Effector CD8-positive, alpha-beta T cell (primary cell): ENCODE results near the gene SLC2A8.

ENCODE experiments used
- DNase-seq: peaks from one replicate; lab custom pipeline; 2025; lab: John Stamatoyannopoulos, UW

SLC2A8 gene

DNA sequence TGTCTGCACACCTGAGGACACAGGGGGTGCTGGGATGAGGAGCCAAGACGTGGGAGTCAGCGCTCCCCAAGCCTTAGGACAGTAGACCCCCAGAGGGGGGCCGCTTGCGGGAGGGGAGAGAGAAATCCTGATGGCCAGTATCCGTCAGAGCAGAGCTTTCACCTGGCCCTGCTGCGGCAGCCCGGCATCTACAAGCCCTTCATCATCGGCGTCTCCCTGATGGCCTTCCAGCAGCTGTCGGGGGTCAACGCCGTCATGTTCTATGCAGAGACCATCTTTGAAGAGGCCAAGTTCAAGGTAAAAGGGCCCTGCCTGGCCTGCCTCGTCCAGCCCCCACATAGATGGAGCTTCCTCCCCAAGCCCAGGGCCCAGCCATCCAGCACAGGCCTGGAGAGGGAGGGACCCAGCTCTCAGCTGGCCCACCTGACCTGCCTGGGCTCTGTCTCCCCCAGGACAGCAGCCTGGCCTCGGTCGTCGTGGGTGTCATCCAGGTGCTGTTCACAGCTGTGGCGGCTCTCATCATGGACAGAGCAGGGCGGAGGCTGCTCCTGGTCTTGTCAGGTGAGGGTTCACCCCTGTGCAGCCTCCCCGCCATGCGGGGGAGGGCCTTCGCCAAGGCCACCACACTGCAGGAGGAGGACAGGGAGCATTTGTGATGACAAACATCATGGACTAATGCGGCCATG is 6.7 kb downstream of the SLC2A8 start:
- no peak for DNase-seq

- no peak for DNase-seq
Measured at GRCh38 chr9:127404631-127405030, 7.7 kb downstream of the SLC2A8 start.

DNA sequence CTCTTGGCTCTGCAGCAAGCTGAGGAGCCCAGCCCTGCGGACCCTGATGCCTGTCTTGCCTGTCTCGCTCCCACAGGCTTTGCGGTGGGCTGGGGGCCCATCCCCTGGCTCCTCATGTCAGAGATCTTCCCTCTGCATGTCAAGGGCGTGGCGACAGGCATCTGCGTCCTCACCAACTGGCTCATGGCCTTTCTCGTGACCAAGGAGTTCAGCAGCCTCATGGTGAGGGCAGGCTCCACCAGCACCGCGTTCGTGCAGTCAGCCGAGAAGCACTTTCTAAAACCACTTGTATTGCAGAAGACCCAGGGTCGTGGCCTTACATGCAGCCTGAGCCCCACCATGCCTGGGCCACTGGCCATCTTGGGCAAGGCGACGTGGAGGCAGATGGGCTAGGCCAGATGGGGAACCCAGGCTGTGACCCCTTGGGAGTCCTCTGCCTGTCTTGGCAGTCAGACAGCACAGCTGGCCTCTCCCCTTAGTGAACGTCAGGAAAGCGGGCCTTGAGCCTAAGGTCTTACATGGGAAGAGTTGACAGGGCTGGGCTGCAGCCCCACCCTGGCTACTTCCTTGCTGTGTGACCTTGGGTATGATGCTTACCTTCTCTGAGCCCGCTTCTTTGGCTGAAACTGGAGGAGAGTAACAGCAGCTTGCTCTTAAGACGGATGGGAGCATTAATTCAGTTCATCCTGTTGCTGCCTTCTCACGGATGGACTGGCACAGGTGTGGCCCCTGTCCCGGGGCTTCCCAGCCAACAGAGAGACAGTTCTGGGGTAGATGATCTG is 8.6 kb downstream of the SLC2A8 start:
- DNase-seq, result no peak

DNA sequence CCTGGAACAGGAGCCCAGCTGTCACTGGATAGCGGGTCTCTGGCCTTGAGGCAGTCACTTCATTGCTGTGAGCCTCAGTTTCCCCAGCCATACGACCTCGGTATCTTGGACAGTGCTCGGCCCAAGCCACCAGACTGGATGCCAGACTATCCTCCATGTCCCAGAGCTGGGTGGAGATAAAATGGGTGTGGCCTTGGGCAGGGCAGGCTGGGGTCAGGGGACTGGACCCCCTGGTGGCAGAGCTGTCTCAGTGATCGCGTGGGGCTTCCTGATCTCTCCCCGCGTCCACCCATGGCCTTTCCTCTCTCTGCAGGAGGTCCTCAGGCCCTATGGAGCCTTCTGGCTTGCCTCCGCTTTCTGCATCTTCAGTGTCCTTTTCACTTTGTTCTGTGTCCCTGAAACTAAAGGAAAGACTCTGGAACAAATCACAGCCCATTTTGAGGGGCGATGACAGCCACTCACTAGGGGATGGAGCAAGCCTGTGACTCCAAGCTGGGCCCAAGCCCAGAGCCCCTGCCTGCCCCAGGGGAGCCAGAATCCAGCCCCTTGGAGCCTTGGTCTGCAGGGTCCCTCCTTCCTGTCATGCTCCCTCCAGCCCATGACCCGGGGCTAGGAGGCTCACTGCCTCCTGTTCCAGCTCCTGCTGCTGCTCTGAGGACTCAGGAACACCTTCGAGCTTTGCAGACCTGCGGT is 10.0 kb downstream of the SLC2A8 start:
- DNase-seq, result no peak

- no peak for DNase-seq
Measured at GRCh38 chr9:127407492-127407843, 10.5 kb downstream of the SLC2A8 start.

GRCh38 chr9:127411122-127411521 is 14.2 kb downstream of the SLC2A8 start:
- no peak for DNase-seq

DNA sequence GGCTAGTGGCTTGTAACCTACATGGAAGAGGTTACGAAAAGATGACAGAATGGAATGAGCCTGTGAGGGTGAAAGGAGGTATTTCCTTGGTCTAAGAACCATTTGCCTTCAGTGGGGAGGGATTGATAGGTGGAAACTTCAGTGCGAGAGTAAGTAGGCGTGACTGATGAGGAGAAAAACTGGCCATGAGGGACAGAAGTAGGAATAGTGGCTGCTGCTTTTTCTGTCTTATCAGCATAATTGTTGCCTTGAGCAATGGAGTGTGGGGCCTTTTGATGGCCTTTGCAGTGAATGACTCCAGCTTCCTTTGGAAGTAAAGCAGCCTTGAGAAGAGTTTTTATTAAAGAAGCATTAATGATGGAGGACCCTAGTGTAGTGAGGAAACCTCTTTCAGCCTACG is 18.2 kb downstream of the SLC2A8 start:
- DNase-seq, result no peak

GRCh38 chr9:127415657-127416056 is 18.7 kb downstream of the SLC2A8 start:
- no peak for DNase-seq

DNA sequence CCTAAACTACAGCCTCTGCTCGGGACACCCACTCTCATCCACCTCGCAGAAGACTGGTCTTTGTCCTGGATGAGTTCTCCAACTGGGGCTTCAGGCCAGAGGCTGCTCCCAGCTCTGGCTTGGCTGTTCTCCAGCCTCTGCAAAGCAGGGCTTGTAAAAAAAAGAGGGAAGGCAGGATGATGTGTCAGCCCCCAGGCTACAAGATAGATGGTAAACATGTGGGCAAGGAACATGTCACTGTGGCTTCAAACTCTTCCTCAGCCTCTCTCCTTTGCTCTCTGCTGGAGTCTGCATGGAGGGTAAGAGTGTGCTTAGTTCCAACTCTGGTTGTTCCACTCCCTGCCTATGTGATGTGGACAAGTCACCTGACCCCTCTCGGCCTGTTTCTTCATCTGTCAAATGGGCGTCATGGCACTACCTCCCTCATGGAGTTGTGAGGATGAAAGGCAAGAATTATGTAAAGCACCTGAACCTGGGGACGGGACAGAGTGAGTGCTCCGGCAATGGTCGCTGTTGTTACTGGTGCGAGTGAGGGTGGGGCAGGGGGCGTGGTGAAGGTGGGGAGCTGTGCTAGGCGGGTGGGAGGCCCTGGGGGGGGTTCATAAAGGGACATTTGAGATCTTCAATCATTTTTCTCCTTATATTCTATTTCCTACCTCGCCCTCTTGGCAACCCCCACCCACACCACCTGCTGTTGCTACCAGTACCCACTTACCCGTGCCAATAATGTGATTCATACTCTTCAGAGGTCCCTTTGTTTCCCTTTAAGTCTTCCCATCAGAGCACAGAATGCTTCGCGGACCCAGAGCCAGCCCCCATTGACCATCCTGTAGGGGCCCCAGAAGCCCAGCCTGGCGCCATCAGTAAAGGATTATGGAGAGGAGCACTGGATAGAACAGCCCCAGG is 20.4 kb downstream of the SLC2A8 start:
- DNase-seq, result no peak

DNA sequence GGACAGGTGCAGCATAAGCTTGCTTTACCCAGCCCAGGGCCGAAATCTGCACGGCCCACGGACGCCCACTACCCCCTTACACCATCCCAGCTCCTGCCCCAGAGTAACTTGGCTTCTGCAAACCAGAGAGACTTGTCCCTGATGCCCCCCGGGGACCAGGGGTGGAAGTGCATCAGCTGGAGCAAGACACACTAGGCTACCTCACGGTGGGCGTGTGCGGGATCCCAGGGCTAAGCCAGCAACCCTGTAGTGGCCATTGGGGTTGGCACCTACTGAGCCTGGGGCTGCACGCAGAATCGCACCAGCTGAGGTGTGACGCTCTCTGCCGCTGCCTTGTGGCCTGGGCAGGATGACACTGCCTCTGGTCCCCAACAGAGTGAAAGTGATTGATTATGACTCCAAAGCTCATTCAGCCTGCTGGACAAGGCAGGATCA is 21.1 kb downstream of the SLC2A8 start:
- DNase-seq, result peak; percentile 16

DNA sequence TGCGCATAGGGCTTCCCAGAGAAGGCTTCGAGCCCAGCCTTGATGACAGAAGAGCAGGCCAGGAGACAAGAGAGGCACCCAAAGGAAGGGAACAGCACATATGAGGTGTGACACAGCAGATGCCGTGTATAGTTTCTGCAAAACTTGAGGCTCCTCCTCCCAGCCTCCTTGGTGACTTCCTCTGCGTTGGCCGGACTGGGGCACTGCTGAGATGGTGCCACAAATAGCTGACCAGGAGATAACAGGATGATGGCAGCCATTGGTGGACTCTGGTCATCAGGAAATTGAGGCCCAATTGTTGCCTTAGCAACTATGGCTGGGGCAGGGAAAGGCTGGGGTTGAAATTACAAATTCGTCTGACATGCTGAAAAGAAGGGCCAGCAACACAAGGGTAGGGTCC is 22.4 kb downstream of the SLC2A8 start:
- no peak for DNase-seq

GRCh38 chr9:127421057-127421456 is 24.1 kb downstream of the SLC2A8 start:
- DNase-seq, result no peak

DNA sequence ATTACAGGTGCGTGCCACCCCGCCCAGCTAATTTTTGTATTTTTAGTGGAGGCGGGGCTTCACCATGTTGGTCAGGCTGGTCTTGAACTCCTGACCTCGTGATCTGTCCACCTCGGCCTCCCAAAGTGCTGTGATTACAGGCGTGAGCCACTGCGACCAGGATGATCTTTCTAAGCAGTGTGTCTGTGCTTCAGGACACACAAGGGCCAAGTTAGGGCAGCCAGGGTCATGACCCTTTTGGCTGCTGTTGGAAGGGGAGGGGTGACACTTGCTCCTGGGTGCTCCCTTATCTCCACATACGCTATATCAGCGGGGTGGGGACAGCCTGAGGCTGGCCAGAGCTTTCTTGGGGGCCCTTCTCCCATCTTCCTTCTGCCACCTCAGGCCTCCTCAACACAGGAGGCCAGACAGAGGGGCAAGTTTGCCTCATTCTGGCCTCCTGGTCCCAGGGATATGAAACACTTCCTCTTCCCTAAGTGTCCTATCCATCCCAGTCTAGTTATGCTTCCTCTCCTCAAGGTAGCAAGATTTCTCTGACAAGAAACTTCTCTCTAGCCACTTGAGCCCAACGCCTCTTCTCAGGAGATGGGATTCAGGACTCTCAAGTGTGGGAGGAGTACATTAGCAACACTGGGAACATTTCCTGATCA is 25.3 kb downstream of the SLC2A8 start:
- no peak for DNase-seq

DNA sequence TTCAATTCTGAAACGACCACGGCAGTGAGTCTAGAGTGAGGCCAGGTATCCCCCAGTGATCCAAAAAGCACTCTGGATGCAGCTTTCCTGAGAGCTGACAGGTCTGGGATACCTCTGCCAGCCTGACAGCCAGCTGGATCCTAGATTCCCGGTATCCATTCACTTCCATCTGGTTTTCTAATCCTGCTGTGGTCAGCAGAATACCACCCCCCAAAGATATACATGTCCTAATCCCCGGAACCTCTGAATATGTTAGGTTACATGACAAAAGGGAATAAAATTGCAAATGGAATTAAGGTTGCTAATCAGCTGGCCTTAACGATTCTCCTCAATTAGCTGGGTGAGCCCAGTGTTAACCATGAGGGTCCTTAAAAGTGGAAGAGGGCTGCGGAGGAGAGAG is 25.8 kb downstream of the SLC2A8 start:
- DNase-seq, result no peak

DNA sequence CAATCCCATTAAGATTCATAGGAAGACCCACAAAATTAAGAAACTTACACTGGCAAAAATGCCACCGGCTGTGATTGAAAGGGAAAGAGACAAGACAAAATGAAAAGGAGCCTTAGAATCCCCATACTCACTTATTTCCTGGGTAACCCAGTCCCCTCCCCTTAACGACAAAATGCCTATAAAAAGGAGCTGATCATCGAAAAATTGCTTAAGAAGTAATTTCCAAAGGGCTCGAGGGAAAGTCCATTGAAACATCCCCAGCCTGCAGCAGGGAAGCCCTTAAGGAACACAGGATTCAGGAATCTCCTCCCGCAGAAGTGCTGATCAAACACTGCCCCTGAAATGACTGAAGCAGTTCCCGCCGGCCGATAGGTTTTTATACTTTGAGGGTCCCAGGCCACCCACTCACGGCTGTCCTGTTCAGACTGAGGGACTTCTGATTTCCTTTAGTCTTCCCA is 26.5 kb downstream of the SLC2A8 start:
- no peak for DNase-seq

DNA sequence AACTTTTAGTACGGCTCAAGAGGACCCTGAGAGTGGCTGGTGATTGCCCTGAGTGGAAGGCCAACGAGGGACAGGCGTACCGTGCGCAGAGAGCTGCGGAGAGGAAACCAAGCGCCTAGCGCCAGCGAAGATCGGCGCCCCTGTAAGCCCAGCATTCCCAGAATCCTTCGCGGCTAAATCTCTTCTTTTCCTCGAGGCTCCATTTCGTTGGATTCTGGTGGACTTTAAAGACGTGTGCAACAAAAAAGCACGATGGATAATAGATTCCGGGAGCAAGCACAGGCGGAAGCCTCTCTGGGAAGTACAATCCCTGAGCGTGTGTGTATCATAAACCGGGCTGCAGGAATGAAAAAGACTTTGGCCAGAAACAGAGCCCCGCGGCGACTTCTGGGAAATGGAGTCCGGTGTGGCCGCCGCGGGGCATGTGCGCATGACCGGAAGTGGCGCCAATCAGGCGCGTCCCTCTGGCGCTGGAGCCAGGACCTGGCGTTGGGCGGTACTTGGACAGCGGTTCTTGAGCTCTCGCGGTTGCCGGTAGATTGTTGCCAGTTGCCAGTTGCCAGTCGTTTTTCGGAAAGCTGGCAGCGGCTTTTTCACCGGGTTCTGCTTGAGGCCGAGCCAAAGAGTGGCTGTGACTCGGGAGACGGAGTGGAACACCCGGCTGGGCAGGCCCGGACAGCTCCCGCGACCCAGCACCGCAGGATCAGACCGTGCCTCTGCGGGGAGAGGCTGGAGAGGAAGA is 27.1 kb downstream of the SLC2A8 start, which contains the start of gene ZNF79:
Gene ZNF79 (plus strand): TSS at position 449 of the 742 bp plus-strand sequence. CDS start 406 bp downstream, outside the sequence.
- DNase-seq, result peak; percentile 83

DNA sequence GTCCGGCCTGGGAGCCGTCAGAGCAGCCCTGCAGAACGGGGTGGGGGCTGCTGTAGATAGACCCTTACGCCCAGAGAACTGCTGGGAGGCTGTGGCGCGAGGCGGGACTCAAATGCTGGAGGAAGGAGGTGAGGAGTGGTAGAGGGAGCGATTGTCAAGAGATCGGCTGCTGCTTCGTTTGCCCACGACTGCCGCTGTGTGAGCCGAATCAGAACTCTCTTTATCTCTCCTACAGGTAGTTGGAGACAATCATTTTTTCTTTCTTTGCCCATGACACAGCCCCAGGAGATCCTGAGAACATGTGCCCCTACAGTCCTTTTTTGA is 27.7 kb downstream of the SLC2A8 start:
- DNase-seq, result no peak

- no peak for DNase-seq
Measured at GRCh38 chr9:127426756-127427155, 29.8 kb downstream of the SLC2A8 start.

DNA sequence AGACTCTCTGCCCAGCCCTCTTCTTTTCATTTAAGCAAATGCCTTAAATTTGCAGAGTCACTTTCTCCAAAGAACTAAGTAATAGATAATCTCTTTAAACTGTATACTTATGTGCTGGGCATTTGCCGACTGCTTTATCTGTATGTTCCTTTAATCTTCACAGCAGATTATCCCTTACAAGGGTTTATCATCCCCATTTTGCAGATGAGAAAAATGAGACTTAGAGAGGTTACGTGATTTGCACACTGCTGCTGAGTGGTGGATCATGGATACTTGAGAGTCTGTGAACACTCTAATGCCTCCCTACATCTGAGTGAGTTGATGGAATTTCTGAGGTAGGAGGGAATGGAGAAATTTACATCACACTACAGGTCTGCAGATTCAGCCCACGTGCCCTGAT is 31.4 kb downstream of the SLC2A8 start:
- no peak for DNase-seq

GRCh38 chr9:127430415-127430814 is 33.4 kb downstream of the SLC2A8 start:
- DNase-seq, result no peak
